Thoracic aorta (tissue), 2 donors: ENCODE results near the gene PAX5. TPM values are rescaled to one million over a fixed set of nuclear protein-coding genes. Genes with fewer than 3 reads are reported as not detected.

Experiments used
- ATAC-seq: fragments of 150-250 bp; one replicate; pipeline ENCODE4 v1.8.0; 2017; ENCODE audit warnings: low read depth; ENCODE audit not compliant: insufficient number of reproducible peaks, low FRiP score
- DNase-seq: peaks from one replicate; pipeline ENCODE4 v3.0.0-alpha.2; 2020; ENCODE audit warnings: low spot score
- H3K27ac ChIP-seq, 2 donors: fragments of 200-600 bp; sonication (generic); 1 replicate in 1 of 2; 2 replicates in 1 of 2; pipeline ENCODE4 v1.5.1; 2016; ENCODE audit warnings: mild to moderate bottlenecking in 2 of 2, moderate library complexity in 2 of 2
- H3K27me3 ChIP-seq: fragments of 200-600 bp; sonication (generic); replicated peaks from 2 replicates; pipeline ENCODE4 v1.6.0; 2016; ENCODE audit warnings: mild to moderate bottlenecking; ENCODE audit not compliant: insufficient read depth
- H3K36me3 ChIP-seq: fragments of 200-600 bp; sonication (generic); one replicate; pipeline ENCODE4 v1.5.1; 2016
- H3K4me1 ChIP-seq, 2 donors: fragments of 200-600 bp; sonication (generic); 1 replicate in 1 of 2; 2 replicates in 1 of 2; pipeline versions ENCODE4 v1.5.1 to v1.6.0; 2016; ENCODE audit warnings: low read depth in 2 of 2, mild to moderate bottlenecking in 1 of 2; ENCODE audit not compliant: control insufficient read depth in 1 of 2
- H3K4me3 ChIP-seq: fragments of 200-600 bp; sonication (generic); 2 replicates; pipeline ENCODE4 v1.5.1; 2016; ENCODE audit warnings: mild to moderate bottlenecking
- H3K9me3 ChIP-seq: fragments of 200-600 bp; sonication (generic); 2 replicates; pipeline ENCODE4 v1.5.1; 2016
- CTCF ChIP-seq: fragments of 200-600 bp; sonication (generic); IDR thresholded peaks from one replicate; pipeline ENCODE4 v1.5.1; 2019; ENCODE audit warnings: antibody characterized with exemption
- total RNA-seq, 2 donors: library from RNA; depleted of rRNA; stranded (reverse); fragments of >200 nt; gene quantifications; one replicate each; pipeline versions ENCODE4 v1.1.0 to v1.2.3, GENCODE V29; 2016

Gene PAX5
- total RNA-seq, 2 donors from 2014 or later: 0.21 TPM; not detected in 1

GRCh38 chr9:37010976-37011375 lies 23.1 kb downstream of the PAX5 start:
- Histone ChIP-seq H3K27me3 (no peaks in the 10 kb centered on the region), H3K9me3 (no peaks in the 10 kb centered on the region), H3K27ac (no peak overlapping the region), H3K4me1 (no peaks in the 10 kb centered on the region), H3K4me3 (no peak overlapping the region), H3K36me3 (no peaks in the 10 kb centered on the region)
- DNase-seq (no peak), ATAC-seq (no peak)
- TF ChIP-seq CTCF: no peak

- Histone ChIP-seq H3K4me3 (no peak overlapping the region), H3K36me3 (no peaks in the 10 kb centered on the region), H3K27me3 (no peaks in the 10 kb centered on the region), H3K9me3 (no peaks in the 10 kb centered on the region), H3K27ac (no peak overlapping the region), H3K4me1 (no peaks in the 10 kb centered on the region)
- no peak for ATAC-seq
- no peak for TF ChIP-seq CTCF
- no peak for DNase-seq
Measured at GRCh38 chr9:37010180-37010579, 23.9 kb downstream of the PAX5 start.

GRCh38 chr9:37007295-37007694 lies 26.8 kb downstream of the PAX5 start:
- Histone ChIP-seq H3K27ac (no peak overlapping the region), H3K9me3 (no peaks in the 10 kb centered on the region), H3K4me1 (no peaks in the 10 kb centered on the region), H3K4me3 (no peak overlapping the region), H3K36me3 (no peaks in the 10 kb centered on the region), H3K27me3 (no peaks in the 10 kb centered on the region)
- TF ChIP-seq CTCF: no peak
- DNase-seq (no peak), ATAC-seq (no peak)

- no peaks in the 10 kb centered on the region for H3K4me1 ChIP-seq
- no peaks in the 10 kb centered on the region for H3K9me3 ChIP-seq
- H3K4me3 ChIP-seq: no peak overlapping the region
- ATAC-seq: no peak
- H3K27me3 ChIP-seq: no peaks in the 10 kb centered on the region
- TF ChIP-seq CTCF: no peak
- DNase-seq: no peak
- H3K27ac ChIP-seq: no peak overlapping the region
- no peaks in the 10 kb centered on the region for H3K36me3 ChIP-seq
Measured at GRCh38 chr9:37005517-37006140, 28.4 kb downstream of the PAX5 start.

- Histone ChIP-seq H3K27me3 (peaks cover 4% of the 10 kb centered on the region), H3K9me3 (no peaks in the 10 kb centered on the region), H3K27ac (no peak overlapping the region), H3K4me1 (no peaks in the 10 kb centered on the region), H3K36me3 (no peaks in the 10 kb centered on the region), H3K4me3 (no peak overlapping the region)
- ATAC-seq: no peak
- no peak for DNase-seq
- TF ChIP-seq CTCF: no peak
Measured at GRCh38 chr9:37004424-37004935, 29.6 kb downstream of the PAX5 start.
